AG09319 (cell line): ENCODE data around the gene UBE2C.
A peak's percentile ranks its signal among the peaks of the same experiment; 100 is the strongest.

Source experiments
- DNase-seq: peaks from one replicate; pipeline ENCODE4 v3.0.0-alpha.2; 2010; ENCODE audit warnings: low read depth; ENCODE audit errors: extremely low read depth
- TF ChIP-seq, protein P1 (sequence below): IDR thresholded peaks from 2 replicates; pipeline ENCODE4 v1.5.1; 2011; ENCODE audit warnings: low read depth, mild to moderate bottlenecking, inconsistent platforms, low read length, moderate library complexity

The UBE2C gene

DNA sequence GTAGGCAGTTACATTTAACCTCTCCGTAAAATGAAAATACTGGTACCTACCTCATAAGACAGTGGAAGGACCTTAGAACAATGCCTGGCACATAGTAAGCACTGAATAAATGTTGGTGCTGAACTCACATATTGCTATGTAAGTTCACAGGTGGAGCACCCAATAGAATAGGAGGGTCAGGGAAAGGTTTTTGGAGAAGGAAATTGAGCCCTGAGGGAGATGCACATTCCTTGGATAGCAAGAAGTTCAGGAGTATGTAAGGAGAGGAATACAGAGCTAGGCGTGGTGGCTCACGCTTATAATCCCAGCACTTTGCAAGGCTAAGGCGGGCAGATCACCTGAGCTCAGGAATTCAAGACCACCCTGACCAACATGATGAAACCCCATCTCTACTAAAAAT is 7.0 kb downstream of the UBE2C start:
- TF ChIP-seq, protein P1, sequence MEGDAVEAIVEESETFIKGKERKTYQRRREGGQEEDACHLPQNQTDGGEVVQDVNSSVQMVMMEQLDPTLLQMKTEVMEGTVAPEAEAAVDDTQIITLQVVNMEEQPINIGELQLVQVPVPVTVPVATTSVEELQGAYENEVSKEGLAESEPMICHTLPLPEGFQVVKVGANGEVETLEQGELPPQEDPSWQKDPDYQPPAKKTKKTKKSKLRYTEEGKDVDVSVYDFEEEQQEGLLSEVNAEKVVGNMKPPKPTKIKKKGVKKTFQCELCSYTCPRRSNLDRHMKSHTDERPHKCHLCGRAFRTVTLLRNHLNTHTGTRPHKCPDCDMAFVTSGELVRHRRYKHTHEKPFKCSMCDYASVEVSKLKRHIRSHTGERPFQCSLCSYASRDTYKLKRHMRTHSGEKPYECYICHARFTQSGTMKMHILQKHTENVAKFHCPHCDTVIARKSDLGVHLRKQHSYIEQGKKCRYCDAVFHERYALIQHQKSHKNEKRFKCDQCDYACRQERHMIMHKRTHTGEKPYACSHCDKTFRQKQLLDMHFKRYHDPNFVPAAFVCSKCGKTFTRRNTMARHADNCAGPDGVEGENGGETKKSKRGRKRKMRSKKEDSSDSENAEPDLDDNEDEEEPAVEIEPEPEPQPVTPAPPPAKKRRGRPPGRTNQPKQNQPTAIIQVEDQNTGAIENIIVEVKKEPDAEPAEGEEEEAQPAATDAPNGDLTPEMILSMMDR: no peak
- DNase-seq: no peak

GRCh38 chr20:45821947-45822346 is 9.5 kb downstream of the UBE2C start:
- TF ChIP-seq, protein P1: no peak

DNA sequence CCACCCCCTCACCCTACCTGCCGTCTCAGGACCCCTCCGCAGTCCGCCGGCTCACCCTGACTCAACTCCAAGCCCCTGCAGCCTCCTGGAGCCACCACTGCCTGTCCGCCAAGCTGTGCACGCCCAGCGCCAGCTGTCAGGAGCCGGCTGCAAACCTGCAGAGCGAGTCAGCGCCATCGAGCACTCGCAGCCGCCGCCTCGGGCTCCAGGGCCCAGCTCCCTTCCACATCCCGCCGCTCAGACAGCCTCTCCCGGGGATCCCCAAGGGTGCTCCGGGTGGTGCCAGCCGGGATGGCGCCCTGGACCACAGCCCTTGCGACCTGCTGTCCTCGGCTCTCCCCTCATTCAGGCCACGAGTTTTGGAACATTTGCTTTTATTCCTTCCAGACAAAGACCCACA is 10.4 kb downstream of the UBE2C start:
- TF ChIP-seq, protein P1: no peak
- no peak for DNase-seq

More at GRCh38 chr20:45821947-45822346, 9.5 kb downstream of the UBE2C start:
- no peak for DNase-seq

GRCh38 chr20:45823949-45824835 is 11.7 kb downstream of the UBE2C start:
- TF ChIP-seq, protein P1: peak; percentile 45
- no peak for DNase-seq

- TF ChIP-seq, protein P1: no peak
- DNase-seq: no peak
These were observed 14.1 kb downstream of the UBE2C start for GRCh38 chr20:45826381-45827019.

DNA sequence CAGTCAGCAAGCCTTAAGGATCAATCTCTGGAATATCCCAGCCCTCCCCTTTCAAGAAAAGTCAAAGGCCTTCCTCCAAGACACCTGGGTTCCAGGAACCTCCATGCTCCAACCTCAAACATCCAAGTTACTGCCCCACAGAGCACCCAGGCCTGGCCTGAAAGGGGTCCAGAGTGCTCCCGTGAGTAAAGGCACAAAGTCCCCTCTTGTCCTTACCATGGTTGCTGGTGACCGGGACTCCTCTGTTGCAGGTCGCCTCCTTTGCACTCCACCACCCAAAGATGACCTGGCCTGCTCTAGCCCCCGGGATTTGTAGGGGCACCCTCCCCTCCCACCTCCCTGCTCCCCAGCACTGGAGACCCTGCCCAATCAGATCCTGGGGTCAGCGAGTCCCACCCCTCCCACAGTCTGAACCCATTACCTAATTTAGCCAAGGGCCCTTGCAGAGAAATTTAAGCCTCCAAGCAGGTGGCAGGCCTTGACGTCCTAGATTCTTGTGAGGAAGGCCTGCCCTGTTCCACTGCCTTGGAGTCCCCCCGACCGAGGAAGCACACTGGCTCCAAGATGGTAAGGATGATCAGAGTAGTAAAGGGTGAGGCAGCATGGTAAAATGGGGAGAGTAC is 14.7 kb downstream of the UBE2C start, which contains the start of gene TNNC2:
TNNC2 (minus strand) TSS at position 283 of the 623 bp plus-strand sequence; CDS start at position 219, 64 bp downstream.
- DNase-seq: no peak
- TF ChIP-seq, protein P1: no peak

GRCh38 chr20:45827712-45828111 is 15.3 kb downstream of the UBE2C start:
- TF ChIP-seq, protein P1: no peak
- no peak for DNase-seq
